NCI-H1105 treated with DMSO at 0.1 percent for 48 hours (cell line): ENCODE data around the gene PTPRN2.
"Not testable (repeated sequence)": the region's sequence is repeated elsewhere in the genome, so short reads cannot be mapped to it uniquely, and the experiment has no call there.

Source experiments
- DNase-seq: peaks from one replicate; lab custom pipeline; 2025; lab: John Stamatoyannopoulos, UW

PTPRN2 gene

DNA sequence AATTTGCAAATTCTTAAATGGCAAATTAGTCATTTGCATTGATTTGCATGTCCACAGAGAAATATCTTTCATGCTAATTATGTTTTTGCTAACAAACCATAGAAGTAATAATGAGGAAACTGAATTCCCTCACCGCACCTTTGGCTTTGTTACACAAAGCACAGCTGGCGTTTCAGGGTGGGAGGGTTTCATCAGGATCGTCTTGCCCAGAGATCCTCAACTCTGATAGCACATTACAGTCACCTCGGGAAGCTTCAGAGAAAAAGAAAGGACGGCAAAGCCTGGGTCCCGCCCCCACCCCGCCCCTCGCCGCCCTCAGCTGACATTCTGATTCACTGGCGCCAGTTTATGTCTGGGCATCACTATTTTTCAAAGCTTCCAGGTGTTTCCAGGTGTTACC, 119.4 kb downstream of the PTPRN2 start:
- no peak for DNase-seq

DNA sequence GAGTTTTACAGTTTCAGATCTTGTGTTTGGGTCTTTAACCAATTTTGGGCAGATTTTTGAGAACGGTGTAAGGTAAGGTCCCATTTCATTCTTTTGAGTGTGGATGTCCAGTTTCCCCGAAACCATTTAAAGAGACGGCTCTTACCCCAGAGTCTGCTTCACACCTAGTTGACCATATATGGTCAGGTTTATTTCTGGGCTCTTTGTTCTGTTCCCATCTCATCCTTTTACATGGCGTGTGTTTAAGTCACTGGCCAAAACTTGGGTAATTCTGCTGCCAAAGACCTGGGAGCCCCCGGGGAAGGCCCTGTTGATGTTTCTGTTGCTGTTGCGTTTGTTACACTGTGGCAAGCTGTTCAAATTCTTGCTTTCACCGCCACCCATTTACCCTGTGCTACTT, 120.1 kb downstream of the PTPRN2 start:
- no peak for DNase-seq

- DNase-seq, result no peak
These were observed 124.3 kb downstream of the PTPRN2 start for GRCh38 chr7:158463317-158463716.

DNA sequence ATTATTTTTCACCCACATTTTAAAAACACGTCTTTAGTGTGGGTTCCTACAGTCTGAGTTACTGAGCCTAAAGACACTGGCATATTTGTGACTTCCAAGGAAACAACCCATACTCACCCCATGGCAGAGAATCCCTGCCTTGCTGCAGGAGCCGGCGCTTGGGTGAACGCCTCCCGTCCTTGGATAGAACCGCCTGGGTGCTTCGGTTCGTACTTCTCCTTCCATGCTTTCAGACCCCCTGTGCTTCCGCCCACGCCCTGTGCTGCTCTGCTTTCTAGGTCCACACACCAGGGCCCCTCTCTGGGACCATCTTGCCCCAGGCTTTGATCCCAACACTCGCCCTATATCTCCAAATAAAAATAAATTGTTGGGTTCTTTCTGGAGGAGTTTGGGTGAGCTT, 125.8 kb downstream of the PTPRN2 start:
- DNase-seq, result no peak

- DNase-seq, result no peak
These were observed 127.0 kb downstream of the PTPRN2 start for GRCh38 chr7:158460665-158461064.

- no peak for DNase-seq
These were observed 128.8 kb downstream of the PTPRN2 start for GRCh38 chr7:158458716-158459282.

DNA sequence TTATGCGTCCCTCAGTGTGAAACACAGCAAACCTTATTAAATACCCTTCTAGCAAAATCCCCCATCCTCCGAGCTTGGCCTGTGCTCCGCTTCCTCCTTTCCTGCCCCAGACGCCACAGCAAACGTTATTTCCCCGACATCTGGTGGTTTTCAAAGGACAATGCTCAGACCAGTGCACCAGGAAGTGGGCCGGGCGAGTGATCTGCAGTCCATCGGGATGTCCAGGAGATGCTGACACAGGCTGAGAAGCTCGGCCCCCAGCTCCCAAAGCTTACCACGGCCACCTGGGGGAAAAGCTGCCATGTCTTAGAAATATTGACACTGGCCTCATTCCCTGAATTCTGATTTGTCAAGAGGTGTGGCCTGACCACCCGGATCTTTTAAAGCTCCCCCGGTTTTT, 129.5 kb downstream of the PTPRN2 start:
- DNase-seq, result no peak

- DNase-seq, result not testable (repeated sequence)
These were observed 130.0 kb downstream of the PTPRN2 start for GRCh38 chr7:158457586-158457985.

DNA sequence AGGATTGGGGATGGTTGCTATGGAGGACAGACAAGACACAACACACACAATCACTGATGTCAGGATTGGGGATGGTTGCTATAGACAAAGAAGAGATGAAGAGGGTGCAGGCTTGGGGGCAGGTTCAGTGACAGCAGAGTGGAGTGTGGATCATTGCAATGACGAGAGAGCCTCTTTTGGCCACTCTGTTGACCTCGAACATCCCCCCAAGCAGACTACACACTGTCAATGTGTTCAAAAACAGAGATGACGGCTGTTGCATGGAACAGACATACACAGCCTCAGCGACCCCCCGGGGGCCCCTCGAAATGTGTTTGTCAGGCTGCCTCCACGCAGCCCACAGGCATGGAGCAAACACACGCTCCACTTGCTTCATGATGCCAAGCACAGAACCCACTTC, 133.0 kb downstream of the PTPRN2 start:
- DNase-seq, result no peak

DNA sequence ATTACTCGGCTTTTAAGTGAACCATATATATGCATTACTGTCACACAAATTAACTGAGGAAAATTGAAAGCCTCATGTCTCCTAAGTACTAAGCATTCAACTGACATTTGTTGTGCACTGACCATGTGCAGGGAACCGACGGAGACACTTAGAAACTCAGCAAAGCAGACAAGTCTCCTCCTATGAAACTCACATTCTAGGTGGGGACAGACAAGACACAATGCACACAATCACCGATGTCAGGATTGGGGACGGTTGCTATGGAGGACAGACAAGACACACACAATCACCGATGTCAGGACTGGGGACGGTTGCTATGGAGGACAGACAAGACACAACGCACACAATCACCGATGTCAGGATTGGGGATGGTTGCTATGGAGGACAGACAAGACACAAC, 134.0 kb downstream of the PTPRN2 start:
- DNase-seq, result no peak

DNA sequence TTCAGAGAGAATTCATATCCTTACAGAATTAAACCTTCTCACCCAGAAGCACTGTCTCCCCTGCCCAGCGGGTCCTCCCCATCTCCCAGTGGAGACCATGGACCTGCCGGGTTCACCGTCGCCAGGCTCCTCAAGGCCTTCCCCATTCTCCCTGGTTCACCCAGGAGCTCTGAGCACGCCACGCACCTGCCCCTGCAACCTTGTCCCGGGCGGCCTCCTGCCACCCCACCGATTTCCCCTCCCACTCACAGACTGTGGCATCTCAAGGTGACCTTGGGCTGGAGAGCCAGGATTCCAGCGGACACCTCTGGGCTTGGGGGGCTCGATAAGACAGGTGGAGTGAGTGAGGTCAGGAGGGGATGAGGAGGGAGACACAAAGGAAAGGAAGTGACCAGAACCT, 135.3 kb downstream of the PTPRN2 start:
- DNase-seq, result no peak

- peak; percentile 23 for DNase-seq
These were observed 137.0 kb downstream of the PTPRN2 start for GRCh38 chr7:158450476-158451124.

DNA sequence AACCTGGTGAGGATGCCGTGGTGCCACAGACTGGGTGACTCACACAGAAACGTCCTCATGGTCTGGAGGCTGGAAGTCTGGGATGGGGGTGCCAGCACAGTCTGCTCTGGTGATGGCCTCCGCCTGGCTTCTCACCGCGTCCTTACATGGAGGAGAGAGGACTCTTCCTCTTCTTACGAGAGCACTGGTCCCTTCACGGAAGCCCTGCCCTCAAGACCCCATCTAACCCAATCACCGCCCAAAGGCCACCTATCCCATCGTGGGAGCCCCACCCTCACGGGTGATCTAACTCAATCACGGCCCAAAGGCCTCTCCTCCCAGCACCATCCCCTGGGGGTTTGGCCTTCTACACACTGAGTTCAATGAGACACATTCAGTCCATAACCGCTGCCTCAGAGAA, 137.7 kb downstream of the PTPRN2 start:
- DNase-seq, result no peak

- DNase-seq, result no peak
These were observed 138.4 kb downstream of the PTPRN2 start for GRCh38 chr7:158449266-158449665.

DNA sequence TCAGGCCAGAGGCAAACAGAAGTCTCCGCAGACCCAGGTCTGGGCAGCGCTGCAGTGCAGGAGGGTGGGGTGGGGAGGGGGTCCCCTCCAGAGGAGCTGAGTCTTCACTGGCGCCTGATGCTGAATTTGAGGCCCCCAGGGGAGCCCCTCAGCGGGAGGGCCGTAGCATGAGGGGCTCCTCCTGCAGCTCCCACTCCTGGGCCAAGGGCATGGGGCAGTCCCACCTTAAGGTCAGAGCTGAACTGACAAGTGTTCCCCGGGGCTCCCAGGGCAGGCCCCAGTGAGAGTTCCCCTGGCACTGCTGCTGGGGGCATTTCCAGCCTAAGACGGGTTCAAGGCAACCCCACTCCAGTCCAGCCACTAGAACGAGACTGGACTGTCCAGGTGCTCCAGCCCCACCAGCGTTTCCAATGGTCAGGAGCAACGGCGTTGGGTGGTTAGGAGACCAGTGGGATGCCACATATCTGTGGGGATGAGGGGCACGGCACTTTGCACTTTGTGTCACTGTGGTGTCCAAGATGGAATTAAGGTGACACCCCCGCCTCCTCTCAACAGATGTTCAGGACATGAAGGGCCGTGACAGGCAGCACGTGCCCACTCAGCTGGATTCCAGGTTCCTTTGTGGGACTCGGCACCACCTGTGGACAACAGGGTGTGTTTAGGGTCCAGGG, 139.1 kb downstream of the PTPRN2 start:
- no peak for DNase-seq

GRCh38 chr7:158447506-158448171, 140.0 kb downstream of the PTPRN2 start:
- DNase-seq, result no peak

DNA sequence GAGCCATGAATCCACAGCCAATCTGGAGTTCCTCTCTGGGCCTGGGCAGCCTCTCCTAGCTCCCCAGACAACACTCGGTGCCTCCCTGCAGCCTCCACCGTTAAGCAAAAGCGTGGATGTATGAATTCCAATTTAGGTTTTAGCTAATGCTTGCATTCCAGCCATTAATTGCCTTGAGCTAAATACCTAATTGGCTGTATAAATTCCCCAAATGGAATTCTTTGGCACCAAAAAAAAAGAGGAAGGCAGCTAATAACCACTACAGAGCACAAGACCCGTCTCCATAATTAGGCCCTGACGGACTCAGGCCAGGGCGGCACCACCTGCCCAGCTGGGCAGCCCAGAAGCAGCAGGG, 140.5 kb downstream of the PTPRN2 start:
- peak; percentile 5 for DNase-seq

DNA sequence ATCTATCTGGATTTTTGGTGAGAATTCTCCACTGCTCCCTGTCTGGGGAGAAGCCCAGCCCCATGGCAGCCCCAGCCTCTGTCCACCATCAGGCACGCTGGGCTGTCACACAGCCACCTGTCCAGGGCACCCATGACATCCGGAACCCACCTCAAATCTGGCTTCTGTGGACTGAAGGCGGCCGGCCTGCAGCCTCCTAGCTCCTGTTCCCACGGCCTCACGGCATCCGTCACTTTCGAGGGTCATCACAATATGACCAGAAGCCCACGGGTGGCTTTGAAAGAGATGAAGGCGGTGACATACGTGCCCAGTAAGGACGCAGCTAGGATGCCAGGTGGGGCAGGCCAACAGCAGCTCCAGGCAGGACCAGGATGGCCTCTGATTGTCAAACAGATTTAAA, 140.9 kb downstream of the PTPRN2 start:
- DNase-seq, result no peak

- no peak for DNase-seq
These were observed 141.3 kb downstream of the PTPRN2 start for GRCh38 chr7:158446281-158446680.

- no peak for DNase-seq
These were observed 142.0 kb downstream of the PTPRN2 start for GRCh38 chr7:158445421-158446175.

GRCh38 chr7:158444501-158445420, 142.9 kb downstream of the PTPRN2 start:
- DNase-seq, result no peak
